Thyroid gland (tissue), 4 donors: ENCODE results near the gene RSPH1.

Source experiments
- POLR2A ChIP-seq, 2 donors: fragments of 450-650 bp; IDR thresholded peaks; one replicate each; pipeline ENCODE4 v1.6.1; 2017; ENCODE audit warnings: antibody characterized with exemption in 2 of 2, mild to moderate bottlenecking in 2 of 2, moderate library complexity in 1 of 2
- TF ChIP-seq, protein P1 (sequence below), 6 experiments: fragments of 200-600 bp in 3 of 6; fragments of 450-650 bp in 3 of 6; sonication (generic) in 3 of 6; IDR thresholded peaks; one replicate each; pipeline ENCODE4 v1.5.1; 2016 to 2019; ENCODE audit warnings: antibody characterized with exemption in 6 of 6, mild to moderate bottlenecking in 2 of 6, inconsistent platforms in 1 of 6, moderate library complexity in 1 of 6

DNA sequence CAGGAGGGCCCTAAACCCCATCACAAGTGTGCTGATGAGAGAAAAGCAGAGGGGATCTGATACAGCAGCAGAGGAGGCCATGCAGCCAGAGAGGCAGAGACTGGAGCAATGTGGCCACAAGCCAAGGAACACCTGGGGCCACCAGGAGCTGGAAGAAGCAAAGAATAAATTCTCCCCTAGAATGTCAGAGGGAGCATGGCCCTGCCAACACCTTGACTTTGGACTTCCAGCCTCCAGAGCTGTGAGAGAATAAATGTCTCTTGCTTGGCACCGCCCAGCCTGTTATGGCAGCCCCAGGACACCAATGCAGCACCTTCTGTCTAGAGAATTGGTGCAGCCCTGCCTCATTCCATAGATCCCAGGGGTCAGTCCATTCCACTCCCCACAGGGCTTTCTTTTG is 67.0 kb downstream of the RSPH1 start:
- TF ChIP-seq POLR2A (IDR thresholded peaks at IDR 0.05): no peak
- TF ChIP-seq, protein P1, sequence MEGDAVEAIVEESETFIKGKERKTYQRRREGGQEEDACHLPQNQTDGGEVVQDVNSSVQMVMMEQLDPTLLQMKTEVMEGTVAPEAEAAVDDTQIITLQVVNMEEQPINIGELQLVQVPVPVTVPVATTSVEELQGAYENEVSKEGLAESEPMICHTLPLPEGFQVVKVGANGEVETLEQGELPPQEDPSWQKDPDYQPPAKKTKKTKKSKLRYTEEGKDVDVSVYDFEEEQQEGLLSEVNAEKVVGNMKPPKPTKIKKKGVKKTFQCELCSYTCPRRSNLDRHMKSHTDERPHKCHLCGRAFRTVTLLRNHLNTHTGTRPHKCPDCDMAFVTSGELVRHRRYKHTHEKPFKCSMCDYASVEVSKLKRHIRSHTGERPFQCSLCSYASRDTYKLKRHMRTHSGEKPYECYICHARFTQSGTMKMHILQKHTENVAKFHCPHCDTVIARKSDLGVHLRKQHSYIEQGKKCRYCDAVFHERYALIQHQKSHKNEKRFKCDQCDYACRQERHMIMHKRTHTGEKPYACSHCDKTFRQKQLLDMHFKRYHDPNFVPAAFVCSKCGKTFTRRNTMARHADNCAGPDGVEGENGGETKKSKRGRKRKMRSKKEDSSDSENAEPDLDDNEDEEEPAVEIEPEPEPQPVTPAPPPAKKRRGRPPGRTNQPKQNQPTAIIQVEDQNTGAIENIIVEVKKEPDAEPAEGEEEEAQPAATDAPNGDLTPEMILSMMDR (IDR thresholded peaks at IDR 0.05): no peak
